ENCODE results near the gene RTN1.

DNA sequence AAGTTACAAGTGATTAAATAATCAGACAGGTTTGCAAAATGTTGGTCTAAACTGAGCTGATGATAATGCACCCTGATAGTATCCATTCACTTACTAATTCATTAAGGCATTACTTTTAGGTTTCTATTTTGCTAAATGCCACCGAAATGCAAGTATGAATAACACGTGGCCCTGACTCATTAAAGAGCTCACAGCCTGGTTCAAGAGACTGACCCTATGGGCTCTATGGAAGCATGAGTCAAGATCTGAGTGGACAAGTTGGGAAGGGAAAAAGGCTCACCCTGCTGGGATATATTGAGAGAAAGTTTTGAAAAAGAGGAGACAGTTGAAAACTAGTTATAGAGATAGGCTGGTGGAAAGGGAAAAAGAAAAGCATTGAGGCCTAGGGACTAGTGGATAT is 34.6 kb upstream of the RTN1 start:
- TF ChIP-seq, protein P1, sequence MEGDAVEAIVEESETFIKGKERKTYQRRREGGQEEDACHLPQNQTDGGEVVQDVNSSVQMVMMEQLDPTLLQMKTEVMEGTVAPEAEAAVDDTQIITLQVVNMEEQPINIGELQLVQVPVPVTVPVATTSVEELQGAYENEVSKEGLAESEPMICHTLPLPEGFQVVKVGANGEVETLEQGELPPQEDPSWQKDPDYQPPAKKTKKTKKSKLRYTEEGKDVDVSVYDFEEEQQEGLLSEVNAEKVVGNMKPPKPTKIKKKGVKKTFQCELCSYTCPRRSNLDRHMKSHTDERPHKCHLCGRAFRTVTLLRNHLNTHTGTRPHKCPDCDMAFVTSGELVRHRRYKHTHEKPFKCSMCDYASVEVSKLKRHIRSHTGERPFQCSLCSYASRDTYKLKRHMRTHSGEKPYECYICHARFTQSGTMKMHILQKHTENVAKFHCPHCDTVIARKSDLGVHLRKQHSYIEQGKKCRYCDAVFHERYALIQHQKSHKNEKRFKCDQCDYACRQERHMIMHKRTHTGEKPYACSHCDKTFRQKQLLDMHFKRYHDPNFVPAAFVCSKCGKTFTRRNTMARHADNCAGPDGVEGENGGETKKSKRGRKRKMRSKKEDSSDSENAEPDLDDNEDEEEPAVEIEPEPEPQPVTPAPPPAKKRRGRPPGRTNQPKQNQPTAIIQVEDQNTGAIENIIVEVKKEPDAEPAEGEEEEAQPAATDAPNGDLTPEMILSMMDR (IDR thresholded peaks at IDR 0.05; ENCODE audit: low read length), result no peak
- TF ChIP-seq EZH2 (IDR thresholded peaks at IDR 0.05; ENCODE audit: borderline replicate concordance, low read length), result no peak

Data from OCI-LY1 (cell line).